ENCODE results near the gene EPOP. TPM values are rescaled to one million over a fixed set of nuclear protein-coding genes. Genes with fewer than 3 reads are reported as not detected.

EPOP gene
- polyA plus RNA-seq, 3 donors, result 1.7 to 2.7 (median 2.2) TPM

DNA sequence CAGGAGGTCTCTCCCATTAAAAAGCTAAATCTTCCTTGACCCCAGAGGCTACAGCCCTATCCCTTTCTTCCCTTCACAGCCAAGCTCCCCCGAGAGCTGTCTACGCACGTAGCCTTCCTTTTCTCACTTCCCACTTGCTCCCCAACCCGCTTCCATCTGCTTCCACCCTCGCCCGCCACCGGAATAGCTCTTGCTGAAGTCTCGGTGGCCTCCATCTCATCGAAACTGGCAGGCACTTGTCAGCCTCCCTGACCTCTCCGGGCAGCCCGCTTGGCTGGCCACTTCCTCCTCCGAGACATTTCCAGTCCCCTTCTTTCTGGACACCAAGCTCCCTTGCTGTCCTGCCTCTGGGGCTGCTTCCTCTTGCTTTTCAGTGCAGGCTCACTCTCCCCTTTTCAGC is 10.7 kb upstream of the EPOP start:
- no peak overlapping the region for H3K27ac ChIP-seq (ENCODE audit: low read depth, low read length)
- 55 to 74% (median 61%) methylated on average over 12 of the region's 12 CpGs for WGBS, 3 donors

DNA sequence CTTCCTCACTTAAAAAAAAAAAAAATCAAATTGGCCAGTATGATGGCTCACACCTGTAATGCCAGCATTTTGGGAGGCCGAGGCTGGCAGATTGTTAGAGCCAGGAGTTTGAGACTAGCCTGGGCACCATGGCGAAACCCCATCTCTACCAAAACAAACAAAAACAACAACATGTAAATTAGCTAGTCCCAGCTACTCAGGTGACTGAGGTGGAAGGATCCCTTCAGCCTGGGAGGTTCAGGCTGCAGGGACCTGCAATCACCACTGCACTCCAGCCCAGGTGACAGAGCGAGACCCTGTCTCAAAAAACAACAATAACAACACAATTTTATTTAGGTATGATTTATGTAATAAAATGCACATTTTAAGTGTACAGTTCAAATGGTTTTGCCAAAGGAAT is 6.3 kb upstream of the EPOP start:
- no peak overlapping the region for H3K27ac ChIP-seq (ENCODE audit: low read depth, low read length)
- WGBS, 3 donors, result 84 to 91% (median 85%) methylated on average over 3 of the region's 3 CpGs

DNA sequence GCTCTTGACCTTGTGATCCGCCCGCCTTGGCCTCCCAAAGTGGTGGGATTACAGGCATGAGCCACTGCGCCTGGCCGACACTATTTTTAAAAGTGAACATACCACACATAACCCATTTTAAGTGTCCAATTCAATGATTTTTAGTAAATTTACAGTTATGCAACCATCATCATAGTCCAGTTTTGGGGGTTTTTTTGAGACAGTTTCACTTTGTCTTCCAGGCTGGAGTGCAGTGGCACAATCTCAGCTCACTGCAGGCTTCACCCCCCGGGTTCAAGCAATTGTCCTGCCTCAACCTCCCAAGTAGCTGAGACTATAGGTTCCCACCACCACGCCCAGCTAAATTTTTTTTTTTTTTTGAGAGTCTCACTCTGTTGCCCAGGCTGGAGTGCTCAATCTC is 3.1 kb upstream of the EPOP start:
- no peak overlapping the region for H3K27ac ChIP-seq (ENCODE audit: low read depth, low read length)
- WGBS, 3 donors, result 73 to 94% (median 89%) methylated on average over 6 of the region's 6 CpGs

DNA sequence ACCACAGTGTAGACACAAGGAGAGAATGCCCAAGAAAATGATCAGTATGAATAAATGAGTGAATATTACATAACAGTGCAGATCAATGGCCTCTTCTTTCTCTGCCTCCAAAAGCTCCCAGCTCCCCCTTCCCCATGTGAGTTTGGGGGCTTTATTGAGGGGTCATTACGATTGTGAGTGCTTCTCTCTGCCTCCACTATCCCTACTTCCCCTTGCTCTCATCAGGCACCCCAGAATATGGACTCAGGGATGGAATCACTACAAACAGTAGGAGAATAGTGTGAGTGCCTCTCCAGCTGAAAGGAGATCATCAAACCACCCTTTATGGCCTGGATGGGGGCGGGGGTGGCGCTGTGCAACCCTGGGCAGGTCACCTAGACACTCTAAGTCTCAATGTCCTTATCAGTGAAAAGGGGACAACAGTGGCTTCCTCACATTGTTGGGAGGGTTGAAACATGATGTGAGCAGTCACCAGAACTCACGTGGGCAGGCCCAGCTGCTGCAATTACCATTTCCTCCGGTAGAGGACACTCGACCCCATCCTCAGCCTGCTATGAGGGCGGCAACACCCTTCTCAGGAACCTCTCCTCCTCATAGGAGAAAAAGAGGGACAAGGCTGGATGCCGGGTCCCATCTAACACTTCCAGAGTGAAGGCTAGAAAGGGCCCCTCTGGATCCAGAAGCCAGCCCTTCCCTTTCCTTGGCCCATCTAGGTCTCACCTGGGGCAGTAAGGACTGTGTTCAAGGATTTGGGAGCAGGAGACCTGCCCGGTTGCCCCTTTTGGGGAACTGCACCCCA is 2.1 kb upstream of the EPOP start:
- WGBS, 3 donors, result 9 to 11% (median 10%) methylated on average over 9 of the region's 9 CpGs
- no peak overlapping the region for H3K27ac ChIP-seq (ENCODE audit: low read depth, low read length)

DNA sequence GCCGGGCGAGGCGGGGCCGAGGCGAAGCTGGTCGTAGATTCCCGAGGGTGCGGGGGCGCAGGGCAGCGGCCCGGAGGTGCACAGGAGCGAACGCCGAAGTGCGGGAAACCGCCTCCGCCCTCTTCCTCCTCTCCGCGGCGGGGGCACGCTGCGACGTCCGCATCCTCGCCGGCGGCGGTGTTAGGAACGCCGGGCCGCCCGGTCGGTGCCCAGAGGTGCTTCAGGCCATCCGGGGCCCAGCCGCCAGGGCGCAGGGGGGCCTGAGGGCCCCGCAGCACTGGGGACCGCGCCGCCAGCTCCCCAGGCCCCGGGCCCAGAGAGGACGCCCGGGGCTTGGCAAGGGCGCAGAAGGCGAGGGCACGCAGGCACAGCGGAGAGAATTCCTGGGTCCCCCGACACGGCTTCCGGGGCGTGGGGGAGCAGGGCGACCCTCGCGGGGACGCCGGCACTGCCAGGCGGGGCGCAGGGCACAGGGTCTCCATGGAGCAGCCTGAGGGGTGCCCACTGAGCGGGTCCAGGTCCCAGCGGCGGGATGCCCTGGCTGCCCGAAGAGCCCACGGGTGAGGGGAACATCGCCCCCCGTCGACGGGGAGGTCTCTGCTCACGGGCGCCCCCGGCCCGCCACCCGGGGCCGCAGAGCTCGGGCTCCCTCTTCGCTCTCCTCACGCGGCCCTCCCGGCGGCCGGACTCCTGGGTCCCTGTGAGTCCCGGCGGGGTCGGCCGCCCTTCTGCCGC is 576 bp downstream of the EPOP start:
- WGBS, 3 donors, result 0 to 1% (median 1%) methylated on average over 42 to 85 of the region's 85 CpGs
- H3K27ac ChIP-seq (ENCODE audit: low read depth, low read length), result no peak overlapping the region

DNA sequence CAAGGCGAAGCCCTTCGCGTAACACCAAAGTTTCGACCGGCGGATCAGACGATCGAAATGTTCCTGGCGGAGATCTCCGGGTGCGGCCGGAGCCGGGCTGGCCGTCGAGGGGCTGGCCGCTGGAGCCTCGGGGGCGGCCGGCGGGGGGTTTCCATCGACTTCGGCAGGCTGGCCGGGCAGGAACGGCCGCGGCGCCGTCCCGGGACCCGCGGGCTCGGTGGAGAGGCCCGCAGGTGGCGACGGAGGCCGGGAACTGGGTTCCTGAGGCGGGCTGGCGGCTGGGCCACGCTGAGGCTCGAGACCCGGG is 1.1 kb downstream of the EPOP start:
- 1% methylated on average over 31 to 41 of the region's 41 CpGs for WGBS, 3 donors

DNA sequence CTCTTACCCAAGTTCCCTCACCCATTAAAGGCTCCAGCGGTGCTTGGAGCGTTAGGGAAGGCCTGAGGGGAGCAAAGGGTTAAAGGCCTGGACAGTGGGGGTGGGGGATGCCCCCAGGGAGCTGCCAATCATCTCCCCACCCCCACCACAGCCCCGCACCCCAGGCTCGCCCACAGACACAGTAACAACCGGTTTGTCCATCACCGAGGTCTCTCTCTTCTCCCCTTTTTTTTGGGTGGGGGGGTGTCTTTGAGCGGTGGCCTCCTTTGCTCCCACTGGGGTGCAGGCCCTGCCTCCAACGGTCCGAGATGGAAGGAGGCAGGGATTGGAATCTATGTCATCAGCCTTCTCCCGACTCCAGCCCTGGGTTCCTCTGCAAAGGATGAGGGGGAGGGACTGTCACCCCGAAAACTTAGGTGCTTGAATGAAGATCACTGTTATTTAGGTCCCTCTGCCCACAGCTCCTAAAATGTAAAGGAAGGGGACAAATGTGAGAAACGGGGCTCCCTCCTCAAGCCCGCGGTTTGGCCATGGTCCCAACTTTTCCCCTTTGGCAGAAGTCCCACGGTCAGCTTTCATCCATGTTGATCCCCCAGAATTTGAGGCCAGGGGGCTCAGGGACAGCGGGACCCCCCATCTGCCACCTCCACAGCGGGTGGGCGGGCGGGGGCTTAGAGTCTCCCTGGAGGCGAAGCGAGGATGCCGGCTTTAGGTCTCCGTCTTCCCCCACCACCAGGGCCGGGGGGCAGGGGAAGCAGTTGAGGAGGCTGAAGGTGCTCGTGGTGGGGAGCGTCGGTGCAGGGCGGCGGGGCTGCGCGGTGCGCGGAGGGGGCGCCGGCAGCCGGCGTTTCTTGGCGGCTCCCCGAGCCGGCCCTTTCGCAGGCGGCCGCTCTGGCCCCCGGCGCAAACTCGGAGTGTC is 1.7 kb downstream of the EPOP start:
- 14 to 23% (median 16%) methylated on average over 45 to 46 of the region's 46 CpGs for WGBS, 3 donors

More for the DNA sequence above, 1.1 kb downstream of the EPOP start:
- no peak overlapping the region for H3K27ac ChIP-seq (ENCODE audit: low read depth, low read length)

DNA sequence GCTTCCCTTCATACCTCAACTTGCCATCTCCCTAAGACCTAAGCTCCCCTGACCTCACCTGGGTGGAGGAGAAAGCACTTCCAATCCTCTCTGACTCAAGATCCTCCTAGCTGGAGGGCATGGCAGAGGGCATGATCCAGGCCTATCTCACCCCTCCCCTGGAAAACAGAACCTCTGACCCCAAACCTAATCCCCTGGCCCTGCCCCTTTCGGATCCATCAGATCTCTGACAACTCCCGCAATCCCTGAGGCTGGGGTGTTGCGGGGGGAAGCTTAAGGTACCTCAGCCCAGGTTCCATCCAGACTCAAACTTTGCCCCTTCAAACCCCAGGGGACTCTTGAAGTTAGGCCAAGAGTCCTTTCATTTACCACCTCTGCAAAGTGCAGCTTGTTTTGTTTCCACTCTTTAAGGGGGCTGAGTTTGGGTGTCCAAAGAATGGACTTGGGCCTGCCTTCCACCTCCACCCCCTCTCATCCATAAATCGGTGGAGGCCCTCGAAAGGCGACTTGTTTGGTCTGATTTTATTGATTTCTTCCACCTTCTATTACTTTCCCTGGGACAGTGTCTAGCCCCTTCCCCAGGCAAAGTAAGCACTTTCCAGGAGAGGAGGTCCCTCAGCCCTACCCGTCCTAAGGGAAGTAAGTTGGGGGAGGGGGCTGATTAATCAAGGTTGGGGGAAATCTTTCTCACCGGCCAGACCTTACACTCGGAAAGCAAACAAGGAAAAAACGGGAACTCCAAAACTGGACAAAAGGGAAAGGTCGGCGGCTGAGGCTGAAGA is 2.6 kb downstream of the EPOP start:
- no peak overlapping the region for H3K27ac ChIP-seq (ENCODE audit: low read depth, low read length)
- WGBS, 3 donors, result 77 to 79% (median 78%) methylated on average over 12 of the region's 12 CpGs

More for the DNA sequence above, 1.7 kb downstream of the EPOP start:
- H3K27ac ChIP-seq (ENCODE audit: low read depth, low read length), result no peak overlapping the region

DNA sequence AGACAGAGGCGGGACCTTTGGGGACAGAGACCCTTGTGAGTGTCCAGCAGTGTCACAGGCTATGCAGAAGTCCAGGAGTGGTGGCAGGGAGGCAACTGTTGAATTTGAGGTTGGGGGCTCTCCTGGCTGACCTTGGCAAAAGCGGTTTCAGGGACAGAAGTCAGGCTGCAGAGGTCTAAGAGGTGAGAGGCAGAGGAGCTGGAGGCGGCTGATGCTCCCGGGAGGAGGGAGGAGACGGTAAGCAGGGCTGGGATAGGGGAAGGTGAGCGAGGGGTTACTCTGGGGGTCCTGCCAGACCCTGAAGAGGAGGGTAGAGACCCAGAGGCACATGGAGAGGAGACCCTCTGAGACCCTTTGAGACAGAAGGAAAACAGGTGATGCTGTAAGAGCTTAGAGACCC is 5.2 kb downstream of the EPOP start:
- no peak overlapping the region for H3K27ac ChIP-seq (ENCODE audit: low read depth, low read length)
- 14 to 19% (median 17%) methylated on average over 6 of the region's 6 CpGs for WGBS, 3 donors

DNA sequence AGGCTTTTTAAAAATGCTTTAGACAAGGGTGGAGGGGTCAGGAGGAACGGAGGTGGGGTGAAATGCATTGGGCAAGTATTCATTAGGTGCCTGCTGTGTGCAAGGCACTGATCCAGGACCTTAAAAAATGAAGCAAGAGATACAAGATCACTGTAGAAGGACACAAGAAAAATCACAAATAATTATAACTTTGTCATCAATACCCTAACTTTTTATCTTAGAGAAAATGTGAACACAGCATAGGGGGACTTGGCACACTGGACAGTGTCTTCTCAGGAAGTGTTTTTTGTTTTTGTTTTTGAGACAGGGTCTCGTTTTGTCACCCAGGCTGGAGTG is 7.0 kb downstream of the EPOP start:
- no peak overlapping the region for H3K27ac ChIP-seq (ENCODE audit: low read depth, low read length)
- 30 to 38% (median 35%) methylated on average over 2 of the region's 2 CpGs for WGBS, 3 donors

DNA sequence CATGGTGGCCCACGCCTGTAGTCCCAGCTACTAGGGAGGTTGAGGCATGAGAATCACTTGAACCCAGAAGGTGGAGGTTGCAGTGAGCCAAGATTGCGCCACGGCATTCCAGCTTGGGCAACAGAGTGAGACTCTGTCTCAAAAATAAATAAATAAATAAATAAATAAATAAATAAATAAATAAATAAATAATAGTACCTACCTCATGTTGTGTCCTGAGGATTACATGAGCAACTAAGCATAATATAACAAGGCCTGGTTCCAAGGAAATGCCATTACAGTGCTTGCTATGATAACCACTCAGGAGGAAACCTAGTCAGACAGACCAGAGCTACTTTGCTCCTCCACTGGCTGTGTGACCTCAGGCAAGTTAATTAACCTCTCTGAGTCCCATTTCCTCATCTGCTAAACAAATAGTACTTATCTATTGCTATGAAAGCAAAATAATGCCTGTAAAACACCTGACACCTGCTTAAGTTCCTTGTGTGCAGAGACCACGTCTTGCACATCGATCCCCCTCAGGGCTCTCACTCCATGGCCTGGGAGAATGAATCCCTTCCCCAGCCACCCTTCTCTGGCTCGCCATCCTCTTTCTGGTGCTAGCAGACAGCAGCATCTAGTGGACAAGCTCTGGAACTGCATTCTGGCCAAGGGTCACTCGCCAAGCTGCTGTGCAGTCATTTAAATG is 7.5 kb downstream of the EPOP start:
- WGBS, 3 donors, result 35% methylated on average over 7 of the region's 7 CpGs

DNA sequence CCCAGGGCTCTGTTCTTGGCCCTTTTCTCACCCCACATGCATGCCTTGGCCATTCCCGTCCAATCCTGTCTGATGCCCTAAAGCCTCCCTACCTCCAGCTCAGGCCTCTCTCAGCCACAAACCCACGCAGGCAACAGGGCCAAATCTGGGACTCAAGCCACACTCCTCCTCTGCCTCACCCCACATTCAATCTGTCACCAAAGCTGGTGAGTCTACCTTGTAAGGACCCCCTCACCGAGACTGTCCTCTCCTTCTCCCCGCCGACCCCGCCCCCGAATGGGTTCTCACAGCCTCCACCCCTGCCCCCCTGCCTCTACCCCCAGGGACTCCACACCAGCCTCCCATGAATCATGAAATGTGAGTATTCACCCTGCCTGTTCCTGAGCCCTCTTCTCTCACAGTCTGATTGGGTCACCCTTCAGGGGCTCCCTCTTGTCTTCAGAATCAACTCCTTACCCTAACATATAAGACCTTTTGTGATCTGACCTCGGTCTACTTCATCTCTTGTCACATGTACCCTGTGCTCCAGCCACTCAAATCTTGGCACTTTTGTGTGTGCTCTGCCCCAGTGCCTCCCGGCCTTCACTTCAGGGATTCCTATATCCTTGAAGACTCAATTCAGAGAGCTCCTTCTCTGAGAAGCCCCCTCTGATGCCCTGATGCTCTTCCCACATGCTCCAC is 10.7 kb downstream of the EPOP start:
- WGBS, 3 donors, result 81 to 83% (median 81%) methylated on average over 9 of the region's 9 CpGs
- no peak overlapping the region for H3K27ac ChIP-seq (ENCODE audit: low read depth, low read length)

More for the DNA sequence above, 7.5 kb downstream of the EPOP start:
- H3K27ac ChIP-seq (ENCODE audit: low read depth, low read length), result no peak overlapping the region

DNA sequence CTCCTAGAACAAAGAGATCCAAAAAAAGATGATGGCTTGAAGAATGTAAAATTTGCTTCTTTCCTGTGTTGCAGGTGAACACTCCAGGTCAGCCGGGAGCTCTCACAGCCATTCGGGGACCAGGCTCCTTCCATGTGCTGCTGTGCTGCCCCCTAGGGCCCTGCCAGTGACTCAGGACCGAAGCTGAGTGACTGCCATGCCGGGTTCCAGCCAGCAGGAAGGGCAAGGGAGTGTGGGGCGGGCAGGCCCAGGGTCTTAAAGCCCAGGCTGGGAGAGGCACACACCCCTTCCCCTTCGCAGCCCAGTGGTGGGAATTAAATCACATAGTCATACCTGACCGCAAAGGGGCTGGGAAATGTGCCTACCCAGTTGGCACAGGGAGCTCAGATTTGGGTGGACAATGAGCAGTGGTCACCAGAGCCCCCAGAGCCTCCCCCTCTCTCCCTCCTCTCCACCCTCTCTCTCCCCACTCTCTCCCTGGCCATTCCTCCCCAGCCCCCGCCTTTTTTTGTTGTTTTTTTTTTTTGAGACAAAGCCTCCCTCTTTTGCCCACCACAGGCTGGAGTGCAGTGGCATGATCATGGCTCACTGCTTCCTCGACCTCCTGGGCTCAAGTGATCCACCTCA is 11.5 kb downstream of the EPOP start:
- H3K27ac ChIP-seq (ENCODE audit: low read depth, low read length), result no peak overlapping the region
- WGBS, 3 donors, result 22 to 31% (median 27%) methylated on average over 8 to 9 of the region's 9 CpGs

DNA sequence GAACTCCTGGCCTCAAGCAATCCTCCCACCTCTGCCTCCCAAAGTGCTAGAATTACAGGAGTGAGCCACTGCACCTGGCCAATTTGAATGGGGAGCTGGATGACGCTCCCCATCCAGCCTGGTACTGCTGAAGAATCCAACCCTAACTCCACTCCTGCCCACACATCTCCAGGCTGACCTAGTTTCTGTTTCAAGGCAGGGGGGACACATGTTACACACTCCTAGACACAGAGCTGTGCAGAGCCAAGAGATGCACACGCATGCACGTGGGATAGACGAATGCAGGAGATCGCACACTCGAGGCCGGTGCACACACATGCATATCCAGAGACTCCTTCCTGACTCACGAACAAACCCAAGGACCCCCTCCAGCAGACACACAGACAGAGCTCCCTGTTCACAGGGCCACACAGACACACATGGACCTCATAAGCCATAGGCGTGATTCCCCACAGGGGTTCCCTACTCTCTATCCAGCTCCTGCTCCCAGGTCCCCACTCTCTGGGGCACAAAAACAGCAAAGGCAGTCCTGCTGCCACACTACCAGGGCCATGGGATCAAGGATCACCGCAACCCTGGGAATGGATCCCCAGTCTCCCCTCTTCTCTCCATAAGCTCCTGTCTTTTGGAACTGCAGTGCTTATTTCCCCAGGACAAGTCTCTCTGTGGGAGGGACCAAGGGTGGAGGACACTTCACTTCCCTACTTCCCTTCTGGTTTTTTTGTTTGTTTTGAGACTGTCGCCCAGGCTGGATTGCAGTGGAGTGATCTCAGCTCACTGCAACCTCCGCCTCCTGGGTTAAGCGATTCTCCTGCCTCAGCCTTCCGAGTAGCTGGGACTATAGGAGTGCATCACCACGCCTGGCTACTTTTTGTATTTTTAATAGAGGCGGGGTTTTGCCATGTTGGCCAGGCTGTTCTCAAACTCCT is 14.4 kb downstream of the EPOP start:
- no peak overlapping the region for H3K27ac ChIP-seq (ENCODE audit: low read depth, low read length)
- 75 to 80% (median 76%) methylated on average over 16 of the region's 16 CpGs for WGBS, 3 donors

DNA sequence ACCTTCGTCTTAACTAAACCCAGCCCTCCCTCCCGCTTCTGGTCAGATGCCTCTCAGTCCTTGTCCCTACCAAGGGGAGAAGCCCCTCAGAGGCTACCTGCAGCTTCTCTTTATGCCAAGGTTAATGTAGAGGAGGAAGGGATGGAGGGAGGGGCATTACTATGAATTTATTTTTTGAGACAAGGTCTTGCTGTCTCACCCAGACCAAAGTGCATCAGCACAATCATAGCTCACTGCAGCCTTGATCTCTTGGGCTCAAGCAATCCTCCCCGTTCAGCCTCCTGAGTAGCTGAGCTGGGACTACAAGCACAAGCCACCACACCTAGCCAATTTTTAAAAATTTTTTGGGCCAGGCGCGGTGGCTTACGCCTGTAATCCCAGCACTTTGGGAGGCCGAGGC is 15.3 kb downstream of the EPOP start:
- H3K27ac ChIP-seq (ENCODE audit: low read depth, low read length), result no peak overlapping the region
- WGBS, 3 donors, result 74 to 87% (median 82%) methylated on average over 7 of the region's 7 CpGs

Measured in adipose tissue (tissue), 3 donors.